ENCODE measurements around the gene CCDC102A.

The CCDC102A gene

GRCh38 chr16:57476546-57477410 lies 59.6 kb downstream of the CCDC102A start:
- DNase-seq: no peak

DNA sequence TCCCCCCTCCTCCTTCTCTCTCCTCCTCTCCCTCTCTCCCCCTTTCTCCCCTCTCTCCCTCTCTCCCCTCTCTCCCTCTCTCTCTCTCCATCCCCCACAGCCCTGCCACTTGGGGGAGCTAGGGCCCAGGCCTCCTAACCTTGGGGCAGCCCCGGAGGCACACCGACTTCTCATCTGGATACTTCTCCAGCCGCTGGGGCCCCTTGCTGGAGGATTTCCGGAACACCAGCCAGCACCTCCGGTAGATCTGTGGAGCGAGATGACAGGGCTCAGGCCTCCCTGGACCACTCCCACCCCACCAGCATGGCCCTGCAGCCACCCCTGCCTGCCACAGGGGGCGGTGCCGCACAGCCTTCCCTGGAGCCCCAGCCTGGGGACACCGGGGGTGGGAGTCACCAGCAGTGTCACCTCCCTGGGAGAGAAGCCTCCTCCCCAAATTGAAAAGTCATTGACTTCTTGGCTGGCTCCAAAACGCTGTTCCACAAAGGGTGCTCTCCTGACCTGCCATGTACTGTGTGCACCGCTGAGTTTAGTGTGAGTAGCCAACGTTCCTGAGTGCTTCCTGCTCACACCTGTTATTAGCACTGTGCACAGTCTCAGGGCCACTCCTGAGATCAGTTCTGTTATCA lies 60.5 kb downstream of the CCDC102A start:
- DNase-seq: no peak

- DNase-seq: no peak
These were observed 61.4 kb downstream of the CCDC102A start for GRCh38 chr16:57474671-57475661.

- no peak for DNase-seq
These were observed 62.5 kb downstream of the CCDC102A start for GRCh38 chr16:57473906-57474305.

DNA sequence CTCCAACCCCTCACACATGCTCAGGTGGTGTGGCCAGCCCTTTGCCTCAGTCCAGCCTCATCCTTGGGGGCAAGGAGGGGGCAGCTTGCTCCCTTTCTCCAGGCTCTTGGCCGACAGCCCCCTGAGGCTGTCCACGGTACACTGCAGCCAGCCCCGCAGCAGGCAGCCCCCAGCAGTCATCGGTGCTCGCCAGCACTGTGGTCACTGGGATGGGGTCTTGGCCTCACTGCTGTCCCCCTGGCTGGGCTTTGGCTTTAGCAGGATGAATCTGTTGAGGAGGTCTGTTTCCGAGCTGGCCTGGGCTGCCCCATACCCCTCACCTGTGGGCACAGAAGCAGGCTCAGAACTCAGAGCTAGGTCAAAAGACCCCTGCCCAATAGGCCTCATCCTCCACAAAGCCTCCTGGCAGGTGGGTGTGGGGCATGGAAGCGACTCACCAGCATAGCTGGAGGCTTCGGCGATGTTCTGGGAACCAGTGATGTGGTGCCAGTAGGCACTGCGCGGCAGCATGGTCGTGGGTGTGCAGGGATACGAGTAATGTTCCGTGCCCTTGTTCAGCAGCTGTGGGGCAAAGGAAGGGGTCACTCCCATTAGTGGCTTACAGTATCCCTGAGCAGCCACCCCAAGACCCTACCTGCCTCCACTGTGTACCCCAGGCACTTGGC lies 63.1 kb downstream of the CCDC102A start:
- DNase-seq: no peak

DNA sequence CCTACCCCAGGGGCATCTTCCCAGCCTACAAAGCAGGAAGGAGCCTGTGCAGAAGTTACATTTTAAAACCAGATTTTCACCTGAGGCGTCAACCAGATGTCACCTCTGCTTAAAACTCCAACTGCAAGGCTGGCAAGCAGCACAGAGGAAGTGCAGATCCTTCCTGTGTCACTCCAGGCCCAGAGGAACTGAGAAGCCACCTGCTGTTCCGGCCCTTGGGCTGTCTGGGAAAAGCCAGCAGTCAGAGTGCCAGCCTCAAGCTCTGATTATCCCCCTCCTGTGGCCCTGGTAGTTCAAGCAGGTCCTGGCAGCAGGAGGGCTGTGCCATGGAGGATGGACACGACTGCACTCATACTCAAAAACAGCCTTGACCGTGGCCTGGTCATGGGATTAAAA lies 63.7 kb downstream of the CCDC102A start:
- no peak for DNase-seq

- DNase-seq: no peak
These were observed 64.3 kb downstream of the CCDC102A start for GRCh38 chr16:57471852-57472664.

DNA sequence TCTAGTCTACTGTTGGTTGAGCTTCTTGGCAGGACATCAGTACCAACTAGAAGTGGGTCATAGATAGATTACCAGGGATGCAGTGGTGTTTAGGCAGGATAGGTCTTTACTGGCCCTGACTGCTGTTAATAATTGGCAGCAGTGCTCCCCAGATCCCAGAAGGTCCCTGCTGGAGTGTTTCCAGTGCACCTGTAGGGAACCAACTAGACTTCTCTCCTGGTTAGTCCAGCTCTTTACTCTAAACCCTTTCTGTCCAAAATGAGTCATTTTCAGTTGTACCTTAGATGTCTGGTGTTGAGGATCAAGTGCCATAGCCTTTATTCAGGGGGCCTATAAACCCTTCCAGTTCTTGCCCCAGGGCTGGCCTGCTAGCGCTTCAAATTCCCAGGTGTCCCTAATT lies 65.2 kb downstream of the CCDC102A start:
- DNase-seq: no peak

- no peak for DNase-seq
These were observed 65.7 kb downstream of the CCDC102A start for GRCh38 chr16:57470711-57471110.

- DNase-seq: no peak
These were observed 66.4 kb downstream of the CCDC102A start for GRCh38 chr16:57469917-57470470.

- no peak for DNase-seq
These were observed 67.3 kb downstream of the CCDC102A start for GRCh38 chr16:57469046-57469445.

DNA sequence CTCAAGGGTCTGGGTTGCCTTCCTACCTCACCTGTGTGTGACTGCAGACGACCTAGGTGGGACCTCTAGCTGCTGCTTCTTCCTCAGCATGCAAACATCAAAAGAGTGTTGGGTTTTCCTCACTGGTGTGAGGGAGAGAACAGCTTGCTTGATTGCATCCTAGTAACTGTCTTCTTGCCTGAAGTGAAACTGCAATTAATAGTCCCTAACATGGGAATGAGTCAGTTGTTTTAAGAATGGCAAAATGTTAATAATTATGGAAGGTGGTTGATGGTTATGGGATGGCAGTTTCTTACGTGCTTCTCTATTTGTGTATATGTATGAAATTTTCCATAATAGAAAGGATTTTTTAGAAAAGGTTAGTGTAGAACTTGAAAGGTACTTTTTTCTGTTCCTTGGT lies 68.0 kb downstream of the CCDC102A start:
- DNase-seq: no peak

- DNase-seq: no peak
These were observed 71.8 kb downstream of the CCDC102A start for GRCh38 chr16:57464523-57464922.

DNA sequence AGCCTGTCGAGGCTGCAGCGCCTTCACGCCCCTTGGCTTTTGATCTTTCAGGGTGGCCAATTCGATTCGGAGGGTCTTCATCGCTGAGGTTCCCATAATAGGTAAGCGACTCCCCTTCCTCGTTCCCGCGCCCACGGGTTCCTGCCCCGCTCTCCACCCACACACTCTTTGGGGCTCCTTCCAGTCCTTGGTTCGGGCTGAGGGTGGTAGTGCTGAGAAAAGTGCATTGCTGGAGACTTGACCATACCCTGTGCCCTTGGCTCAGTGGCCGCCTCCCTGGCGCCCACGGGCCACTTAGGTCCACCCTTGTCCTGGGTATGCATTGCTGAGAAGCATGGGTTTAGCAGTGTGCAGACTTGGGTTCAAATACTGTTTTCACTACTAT lies 73.4 kb downstream of the CCDC102A start:
- DNase-seq: no peak

- peak; percentile 20 for DNase-seq
These were observed 74.0 kb downstream of the CCDC102A start, which contains the start of gene POLR2C for GRCh38 chr16:57462209-57462977. POLR2C (plus strand) TSS chr16:57462679; CDS start chr16:57462725, 46 bp downstream.
